Stimulated activated naive CD4-positive, alpha-beta T cell (primary cell): ENCODE results near the gene HEATR1.
"Not testable (repeated sequence)": the region's sequence is repeated elsewhere in the genome, so short reads cannot be mapped to it uniquely, and the experiment has no call there.

Experiments used
- DNase-seq, 6 experiments: peaks; one replicate each; lab custom pipeline; 2025; lab: John Stamatoyannopoulos, UW

The HEATR1 gene

GRCh38 chr1:236509203-236509602 lies 95.1 kb downstream of the HEATR1 start:
- DNase-seq: no peak

GRCh38 chr1:236508593-236509027 lies 95.7 kb downstream of the HEATR1 start:
- no peak for DNase-seq

GRCh38 chr1:236507022-236507700 lies 97.2 kb downstream of the HEATR1 start:
- no peak for DNase-seq

DNA sequence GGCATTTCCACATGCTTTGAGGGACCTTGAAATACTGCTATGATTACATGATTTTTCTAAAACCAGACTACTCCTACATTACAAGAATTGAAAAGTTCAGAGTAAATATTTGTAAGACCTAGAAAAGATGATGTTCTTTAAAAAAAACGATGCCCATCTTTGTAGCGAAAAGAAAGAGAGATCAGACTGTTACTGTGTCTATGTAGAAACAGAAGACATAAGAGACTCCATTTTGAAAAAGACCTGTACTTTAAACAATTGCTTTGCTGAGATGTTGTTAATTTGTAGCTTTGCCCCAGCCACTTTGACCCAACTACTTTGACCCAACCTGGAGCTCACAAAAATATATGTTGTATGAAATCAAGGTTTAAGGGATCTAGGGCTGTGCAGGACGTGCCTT lies 100.0 kb downstream of the HEATR1 start:
- not testable (repeated sequence) for DNase-seq

DNA sequence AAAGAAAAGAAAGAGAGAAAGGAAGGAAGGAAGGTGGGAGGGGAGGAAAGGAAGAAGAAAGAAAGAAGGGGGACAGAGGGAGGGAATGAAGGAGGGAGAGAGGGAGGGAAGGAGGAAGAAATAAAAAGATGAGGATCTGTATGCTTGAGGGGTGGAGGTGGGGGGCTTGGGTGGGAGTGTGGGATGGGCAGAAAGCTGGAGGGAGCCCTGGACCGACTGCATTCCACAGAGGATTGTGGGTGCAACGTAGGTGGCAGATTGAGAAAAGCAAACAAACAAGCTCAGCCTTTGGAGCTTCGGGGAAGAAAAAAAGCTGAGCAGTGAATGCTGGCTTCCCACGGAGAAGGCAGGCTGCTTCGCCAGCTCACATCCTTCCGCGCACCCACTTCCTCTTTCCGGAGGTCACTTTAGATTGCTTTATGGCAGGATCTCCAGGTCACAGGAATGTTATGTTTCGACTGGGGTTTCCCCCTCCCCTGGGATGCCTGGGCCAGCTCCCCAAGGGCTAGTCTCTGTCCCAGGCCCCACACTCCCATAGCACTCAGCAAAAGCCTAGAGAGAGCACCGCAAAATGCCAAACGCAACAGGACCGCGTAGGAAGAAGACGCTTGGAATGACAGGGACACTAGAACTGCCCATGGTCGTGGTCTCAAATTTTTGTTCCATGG lies 101.2 kb downstream of the HEATR1 start:
- DNase-seq: peak in 1 of 6 experiments; percentile 5

GRCh38 chr1:236502579-236502971 lies 101.7 kb downstream of the HEATR1 start:
- DNase-seq: no peak

GRCh38 chr1:236501093-236501492 lies 103.2 kb downstream of the HEATR1 start:
- no peak for DNase-seq
